IPS-20b (cell line): ENCODE data around the gene LMTK3.
A peak's percentile ranks its signal among the peaks of the same experiment; 100 is the strongest.

Source experiments
- H3K27ac ChIP-seq: one replicate; pipeline ENCODE4 v1.5.1; 2013; ENCODE audit warnings: low read length
- H3K27me3 ChIP-seq: 2 replicates; pipeline ENCODE4 v1.6.1; 2013; ENCODE audit warnings: mild to moderate bottlenecking, low read length, inconsistent platforms; ENCODE audit not compliant: insufficient read depth
- H3K36me3 ChIP-seq: 2 replicates; pipeline ENCODE4 v1.6.1; 2013; ENCODE audit warnings: low read depth, mild to moderate bottlenecking, inconsistent platforms, low read length, moderate library complexity; ENCODE audit not compliant: insufficient read depth
- H3K4me1 ChIP-seq: 2 replicates; pipeline ENCODE4 v1.6.1; 2013; ENCODE audit warnings: mild to moderate bottlenecking, control low read depth, inconsistent platforms, low read length, moderate library complexity; ENCODE audit not compliant: insufficient read depth
- H3K4me3 ChIP-seq: 2 replicates; pipeline ENCODE4 v1.5.1; 2013; ENCODE audit warnings: mild to moderate bottlenecking, low read length, inconsistent platforms
- H3K9ac ChIP-seq: 2 replicates; pipeline ENCODE4 v1.6.1; 2013; ENCODE audit warnings: low read depth, mild to moderate bottlenecking, inconsistent platforms, low read length, moderate library complexity
- H3K9me3 ChIP-seq: 2 replicates; pipeline ENCODE4 v1.6.1; 2013; ENCODE audit warnings: mild to moderate bottlenecking, low read depth, low read length, inconsistent platforms; ENCODE audit not compliant: insufficient read depth

The LMTK3 gene

GRCh38 chr19:48511800-48512503, at the start of gene LMTK3:
Gene LMTK3 (minus strand): TSS chr19:48511835. CDS start chr19:48511576, 259 bp downstream.
- no peaks in the 10 kb centered on the region for H3K4me1 ChIP-seq
- no peak within 1 kb of the TSS for H3K9ac ChIP-seq
- no peaks in the 10 kb centered on the region for H3K9me3 ChIP-seq
- peaks cover 21% of the 10 kb centered on the region for H3K27me3 ChIP-seq
- H3K27ac ChIP-seq, result no peak within 1 kb of the TSS
- H3K36me3 ChIP-seq, result no peaks in the 10 kb centered on the region
- peak within 1 kb of the TSS; percentile 73 for H3K4me3 ChIP-seq

- Histone ChIP-seq H3K36me3 (no peaks in the 10 kb centered on the region), H3K27ac (no peak overlapping the region), H3K4me1 (no peaks in the 10 kb centered on the region), H3K9me3 (no peaks in the 10 kb centered on the region), H3K27me3 (no peaks in the 10 kb centered on the region), H3K9ac (no peak overlapping the region), H3K4me3 (no peak overlapping the region)
Observed at GRCh38 chr19:48561412-48561811, 49.8 kb upstream of the LMTK3 start.

- Histone ChIP-seq H3K27ac (no peak overlapping the region), H3K4me3 (no peak overlapping the region), H3K4me1 (no peaks in the 10 kb centered on the region; the same call in 1 of the 2 replicates), H3K9me3 (no peaks in the 10 kb centered on the region), H3K9ac (no peak overlapping the region), H3K27me3 (no peaks in the 10 kb centered on the region), H3K36me3 (no peaks in the 10 kb centered on the region)
Observed at GRCh38 chr19:48560095-48560530, 48.5 kb upstream of the LMTK3 start.

- H3K36me3 ChIP-seq, result no peaks in the 10 kb centered on the region
- no peak overlapping the region for H3K9ac ChIP-seq
- H3K27me3 ChIP-seq, result no peaks in the 10 kb centered on the region
- no peak overlapping the region for H3K27ac ChIP-seq
- no peaks in the 10 kb centered on the region for H3K9me3 ChIP-seq
- H3K4me3 ChIP-seq, result no peak overlapping the region
- peaks cover 5% of the 10 kb centered on the region; the same call in 1 of the 2 replicates for H3K4me1 ChIP-seq
Observed at GRCh38 chr19:48558018-48558684, 46.5 kb upstream of the LMTK3 start.

GRCh38 chr19:48556825-48557224, 45.2 kb upstream of the LMTK3 start:
- H3K27ac ChIP-seq, result no peak overlapping the region
- no peak overlapping the region for H3K9ac ChIP-seq

GRCh38 chr19:48556163-48556562, 44.5 kb upstream of the LMTK3 start:
- Histone ChIP-seq H3K27me3 (no peaks in the 10 kb centered on the region), H3K4me1 (peaks cover 5% of the 10 kb centered on the region; the same call in 1 of the 2 replicates), H3K4me3 (no peak overlapping the region), H3K9me3 (no peaks in the 10 kb centered on the region), H3K9ac (no peak overlapping the region), H3K27ac (no peak overlapping the region), H3K36me3 (no peaks in the 10 kb centered on the region)

More at GRCh38 chr19:48556825-48557224, 45.2 kb upstream of the LMTK3 start:
- Histone ChIP-seq H3K4me3 (no peak overlapping the region), H3K9me3 (no peaks in the 10 kb centered on the region), H3K36me3 (no peaks in the 10 kb centered on the region), H3K4me1 (peaks cover 5% of the 10 kb centered on the region; the same call in 1 of the 2 replicates), H3K27me3 (no peaks in the 10 kb centered on the region)

- Histone ChIP-seq H3K9me3 (no peaks in the 10 kb centered on the region), H3K4me3 (peak overlapping the region; percentile 29; the same call in 1 of the 2 replicates), H3K27ac (peak overlapping the region; percentile 49), H3K27me3 (no peaks in the 10 kb centered on the region), H3K9ac (peak overlapping the region; percentile 38; the same call in 1 of the 2 replicates), H3K36me3 (no peaks in the 10 kb centered on the region), H3K4me1 (peaks cover 5% of the 10 kb centered on the region; the same call in 1 of the 2 replicates)
Observed at GRCh38 chr19:48554385-48555091, 42.9 kb upstream of the LMTK3 start.

- no peaks in the 10 kb centered on the region for H3K27me3 ChIP-seq
- H3K27ac ChIP-seq, result peak overlapping the region; percentile 21
- H3K4me1 ChIP-seq, result peaks cover 5% of the 10 kb centered on the region; the same call in 1 of the 2 replicates
- H3K9me3 ChIP-seq, result no peaks in the 10 kb centered on the region
- H3K9ac ChIP-seq, result peak overlapping the region; percentile 38; the same call in 1 of the 2 replicates
- H3K36me3 ChIP-seq, result no peaks in the 10 kb centered on the region
- H3K4me3 ChIP-seq, result peak overlapping the region; percentile 29; the same call in 1 of the 2 replicates
Observed at GRCh38 chr19:48553676-48554384, 42.2 kb upstream of the LMTK3 start.

- Histone ChIP-seq H3K36me3 (no peaks in the 10 kb centered on the region), H3K4me3 (no peak overlapping the region), H3K9me3 (no peaks in the 10 kb centered on the region), H3K9ac (no peak overlapping the region), H3K27ac (no peak overlapping the region), H3K4me1 (peaks cover 5% of the 10 kb centered on the region; the same call in 1 of the 2 replicates), H3K27me3 (no peaks in the 10 kb centered on the region)
Observed at GRCh38 chr19:48552406-48553322, 41.0 kb upstream of the LMTK3 start.

GRCh38 chr19:48551437-48552302, 40.0 kb upstream of the LMTK3 start, which contains the start of gene SULT2B1:
Gene SULT2B1 (plus strand): TSS chr19:48552172. CDS start chr19:48552253, 81 bp downstream.
- H3K36me3 ChIP-seq, result no peaks in the 10 kb centered on the region
- H3K4me1 ChIP-seq, result peaks cover 5% of the 10 kb centered on the region; the same call in 1 of the 2 replicates
- no peak within 1 kb of the TSS for H3K9ac ChIP-seq
- H3K27me3 ChIP-seq, result no peaks in the 10 kb centered on the region
- no peak within 1 kb of the TSS for H3K27ac ChIP-seq
- no peak within 1 kb of the TSS for H3K4me3 ChIP-seq
- H3K9me3 ChIP-seq, result no peaks in the 10 kb centered on the region
